ENCODE data around the gene SACM1L. TPM values are rescaled to one million over a fixed set of nuclear protein-coding genes. Genes with fewer than 3 reads are reported as not detected.

The SACM1L gene
- total and polyA plus RNA-seq, 2 of the 13 experiments (the other 11 are each of a cell fraction or from before 2014, with no cell fraction given): 15.1 to 27.8 TPM

GRCh38 chr3:45644063-45644790, 45.0 kb upstream of the SACM1L start:
- no peak for TF ChIP-seq FOXP1 (IDR thresholded peaks at IDR 0.05)
- TF ChIP-seq FOXP1 (CRISPR knock-in tag; IDR thresholded peaks at IDR 0.05): 0 out of 2 replicates have a peak, but pooled peaks have one; percentile 29
- peak; percentile 42; the same call in 1 of the 2 replicates for TF ChIP-seq GATAD2A (CRISPR knock-in tag; IDR thresholded peaks at IDR 0.05)
- TF ChIP-seq LCORL (IDR thresholded peaks at IDR 0.05): no peak
- peak; percentile 59 for TF ChIP-seq LCORL (CRISPR knock-in tag; IDR thresholded peaks at IDR 0.05)
- TF ChIP-seq SAP130 (CRISPR knock-in tag; IDR thresholded peaks at IDR 0.05; ENCODE audit: low read depth): peak; percentile 32; the same call in 1 of the 2 replicates
- TF ChIP-seq ZNF775 (CRISPR knock-in tag; IDR thresholded peaks at IDR 0.05; ENCODE audit: borderline replicate concordance): no peak
- peak; percentile 30 for TF ChIP-seq RARA (CRISPR knock-in tag; IDR thresholded peaks at IDR 0.05)
- TF ChIP-seq CENPT (CRISPR knock-in tag; IDR thresholded peaks at IDR 0.05; ENCODE audit: low read depth): no peak
- Histone ChIP-seq H2AFZ (ENCODE audit: low read length) (no peak overlapping the region), H4K20me1 (ENCODE audit: insufficient read depth, low read length) (no peaks in the 10 kb centered on the region), H3K9me3 (ENCODE audit: low read length) (no peaks in the 10 kb centered on the region), H3K27ac (ENCODE audit: extremely low read length, insufficient read depth, low read length) (peak overlapping the region; percentile 50), H3K36me3 (replicated peaks in 1 of 2; ENCODE audit: control insufficient read depth in 1 of 2, insufficient read depth in 2 of 2, low read length in 2 of 2) (0 out of 5 replicates have a peak, but pooled peaks cover 0 to 5% of the 10 kb centered on the region in 2 experiments), H3K27me3 (ENCODE audit: control insufficient read depth in 1 of 2, insufficient read depth in 2 of 2, low read length in 2 of 2) (no peaks in the 10 kb centered on the region), H3K4me2 (ENCODE audit: low read depth, low read length) (peak overlapping the region; percentile 43), H3K79me2 (ENCODE audit: insufficient read depth, low read length) (peaks cover 47% of the 10 kb centered on the region), H3K4me1 (ENCODE audit: insufficient read depth, low read length) (peaks cover 92% of the 10 kb centered on the region), H3K4me3 (replicated peaks in 1 of 3; ENCODE audit: insufficient read depth in 1 of 3, low read depth in 2 of 3, low read length in 3 of 3) (no peak overlapping the region), H3K9ac (ENCODE audit: insufficient read depth, low read depth, low read length) (peak overlapping the region; percentile 12)
- DNase-seq (ENCODE audit: low spot score) (peak; percentile 27), ATAC-seq (no peak), FAIRE-seq (no peak)
- ChIA-PET POLR2A (interaction anchor here (1.7 kb wide), 1 partner anchor 47 kb away, joined by 4 read pairs; no protein-coding TSS in a partner anchor), CTCF (ENCODE audit: low intra/inter-chr PET ratio, low total read pairs) (no interaction called here)
- in situ Hi-C loops (cut with HindIII; ENCODE audit: extremely low pct_ligation_motif_present, low pct_unique_long_range_greater_than_20kb): no loop called here
- intact Hi-C loops (cut with micrococcal nuclease; ENCODE audit: unreplicated experiment): no loop called here
- no TSS peak for BruUV-seq (replicated peaks)
- 61% methylated on average over 11 of the region's 11 CpGs for WGBS (ENCODE audit: low lambda C conversion rate)

- no peak overlapping the region for H3K9ac ChIP-seq (ENCODE audit: insufficient read depth, low read depth, low read length)
- in situ Hi-C loops (cut with HindIII; ENCODE audit: extremely low pct_ligation_motif_present, low pct_unique_long_range_greater_than_20kb): no loop called here
- no peaks in the 10 kb centered on the region for H3K27me3 ChIP-seq (ENCODE audit: control insufficient read depth in 1 of 2, insufficient read depth in 2 of 2, low read length in 2 of 2)
- ChIA-PET POLR2A (interaction anchor here (1.7 kb wide), 1 partner anchor 47 kb away, joined by 4 read pairs; no protein-coding TSS in a partner anchor), CTCF (ENCODE audit: low intra/inter-chr PET ratio, low total read pairs) (no interaction called here)
- BruUV-seq (replicated peaks): no TSS peak
- H3K79me2 ChIP-seq (ENCODE audit: insufficient read depth, low read length): peaks cover 48% of the 10 kb centered on the region
- H3K27ac ChIP-seq (ENCODE audit: extremely low read length, insufficient read depth, low read length): peak overlapping the region; percentile 50
- 0 out of 5 replicates have a peak, but pooled peaks cover 0 to 5% of the 10 kb centered on the region in 2 experiments for H3K36me3 ChIP-seq (replicated peaks in 1 of 2; ENCODE audit: control insufficient read depth in 1 of 2, insufficient read depth in 2 of 2, low read length in 2 of 2)
- H3K4me2 ChIP-seq (ENCODE audit: low read depth, low read length): no peak overlapping the region
- H3K9me3 ChIP-seq (ENCODE audit: low read length): no peaks in the 10 kb centered on the region
- no peak overlapping the region for H3K4me3 ChIP-seq (replicated peaks in 1 of 3; ENCODE audit: insufficient read depth in 1 of 3, low read depth in 2 of 3, low read length in 3 of 3)
- 72% methylated on average over 5 of the region's 5 CpGs for WGBS (ENCODE audit: low lambda C conversion rate)
- no peaks in the 10 kb centered on the region for H4K20me1 ChIP-seq (ENCODE audit: insufficient read depth, low read length)
- H3K4me1 ChIP-seq (ENCODE audit: insufficient read depth, low read length): peaks cover 86% of the 10 kb centered on the region
- intact Hi-C loops (cut with micrococcal nuclease; ENCODE audit: unreplicated experiment): no loop called here
- H2AFZ ChIP-seq (ENCODE audit: low read length): no peak overlapping the region
- FAIRE-seq (no peak), DNase-seq (ENCODE audit: low spot score) (no peak), ATAC-seq (no peak)
- TF ChIP-seq RAD51 (IDR thresholded peaks at IDR 0.05; ENCODE audit: borderline replicate concordance): no peak
- TF ChIP-seq RORA (CRISPR knock-in tag; IDR thresholded peaks at IDR 0.05): no peak
- TF ChIP-seq ZNF280D (CRISPR knock-in tag; IDR thresholded peaks at IDR 0.05): no peak
- no peak for TF ChIP-seq ZBTB34 (CRISPR knock-in tag; IDR thresholded peaks at IDR 0.05)
Observed at GRCh38 chr3:45644791-45645201, 44.4 kb upstream of the SACM1L start.
